Transverse colon (tissue), 1 donor: ENCODE data around the gene DNAJC12.

Source experiments
- EP300 ChIP-seq: sonication (generic); formaldehyde crosslinking; IDR thresholded peaks from one replicate; pipeline ENCODE4 v1.6.1; 2017; ENCODE audit warnings: antibody characterized with exemption, low read depth
- POLR2A ChIP-seq: fragments of 450-650 bp; IDR thresholded peaks from one replicate; pipeline ENCODE4 v1.6.1; 2016; ENCODE audit warnings: antibody characterized with exemption, mild to moderate bottlenecking, moderate library complexity

DNA sequence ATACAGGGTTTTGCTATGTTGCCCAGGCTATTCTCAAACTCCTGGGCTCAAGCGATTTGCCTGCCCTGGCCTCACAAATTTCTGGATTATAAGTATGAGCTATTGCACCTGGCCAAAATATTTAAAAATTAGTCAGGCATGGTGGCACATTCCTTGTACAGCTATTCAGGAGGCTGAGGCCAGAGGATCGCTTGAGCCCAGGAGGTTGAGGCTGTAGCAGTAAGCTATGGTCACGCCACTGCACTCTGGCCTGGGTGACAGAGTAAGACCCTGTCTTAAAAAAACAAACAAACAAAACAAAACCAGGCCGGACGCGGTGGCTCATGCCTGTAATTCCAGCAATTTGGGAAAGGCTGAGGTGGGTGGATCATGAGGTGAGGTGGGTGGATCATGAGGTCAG lies 32.0 kb upstream of the DNAJC12 start:
- TF ChIP-seq POLR2A (no peak), EP300 (no peak)
